C4-2B (cell line): Measurements from ENCODE around the gene CEP128.

Source experiments
- ZFX ChIP-seq: fragments of 450-650 bp; IDR thresholded peaks from 2 replicates; pipeline ENCODE4 v1.6.1; 2017
- TF ChIP-seq, protein P1 (sequence below): fragments of 450-650 bp; conservative IDR thresholded peaks from 2 replicates; pipeline ENCODE4 v1.5.1; 2017; ENCODE audit warnings: mild to moderate bottlenecking

DNA sequence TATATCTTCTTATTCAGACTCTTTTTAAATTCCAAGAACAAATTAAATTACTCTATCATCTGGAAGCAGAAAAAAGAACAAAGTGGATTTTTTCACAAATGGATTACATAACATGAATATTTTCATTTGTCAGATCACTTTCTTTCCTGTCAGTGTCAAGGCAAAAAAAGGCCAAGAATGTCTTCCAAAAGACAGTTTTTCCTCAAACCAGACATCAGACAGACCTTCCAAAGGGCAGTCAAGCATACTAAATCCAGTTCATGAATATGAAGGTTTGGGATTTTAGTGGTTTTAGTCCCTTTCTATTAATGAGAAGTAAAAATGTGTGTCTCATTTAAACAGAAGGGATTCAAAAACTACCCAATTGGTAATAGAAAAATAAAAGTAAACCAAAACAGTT lies 336.0 kb downstream of the CEP128 start:
- TF ChIP-seq, protein P1, sequence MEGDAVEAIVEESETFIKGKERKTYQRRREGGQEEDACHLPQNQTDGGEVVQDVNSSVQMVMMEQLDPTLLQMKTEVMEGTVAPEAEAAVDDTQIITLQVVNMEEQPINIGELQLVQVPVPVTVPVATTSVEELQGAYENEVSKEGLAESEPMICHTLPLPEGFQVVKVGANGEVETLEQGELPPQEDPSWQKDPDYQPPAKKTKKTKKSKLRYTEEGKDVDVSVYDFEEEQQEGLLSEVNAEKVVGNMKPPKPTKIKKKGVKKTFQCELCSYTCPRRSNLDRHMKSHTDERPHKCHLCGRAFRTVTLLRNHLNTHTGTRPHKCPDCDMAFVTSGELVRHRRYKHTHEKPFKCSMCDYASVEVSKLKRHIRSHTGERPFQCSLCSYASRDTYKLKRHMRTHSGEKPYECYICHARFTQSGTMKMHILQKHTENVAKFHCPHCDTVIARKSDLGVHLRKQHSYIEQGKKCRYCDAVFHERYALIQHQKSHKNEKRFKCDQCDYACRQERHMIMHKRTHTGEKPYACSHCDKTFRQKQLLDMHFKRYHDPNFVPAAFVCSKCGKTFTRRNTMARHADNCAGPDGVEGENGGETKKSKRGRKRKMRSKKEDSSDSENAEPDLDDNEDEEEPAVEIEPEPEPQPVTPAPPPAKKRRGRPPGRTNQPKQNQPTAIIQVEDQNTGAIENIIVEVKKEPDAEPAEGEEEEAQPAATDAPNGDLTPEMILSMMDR = no peak
- no peak for TF ChIP-seq ZFX
